ENCODE data around the gene ACCS.

ACCS gene

DNA sequence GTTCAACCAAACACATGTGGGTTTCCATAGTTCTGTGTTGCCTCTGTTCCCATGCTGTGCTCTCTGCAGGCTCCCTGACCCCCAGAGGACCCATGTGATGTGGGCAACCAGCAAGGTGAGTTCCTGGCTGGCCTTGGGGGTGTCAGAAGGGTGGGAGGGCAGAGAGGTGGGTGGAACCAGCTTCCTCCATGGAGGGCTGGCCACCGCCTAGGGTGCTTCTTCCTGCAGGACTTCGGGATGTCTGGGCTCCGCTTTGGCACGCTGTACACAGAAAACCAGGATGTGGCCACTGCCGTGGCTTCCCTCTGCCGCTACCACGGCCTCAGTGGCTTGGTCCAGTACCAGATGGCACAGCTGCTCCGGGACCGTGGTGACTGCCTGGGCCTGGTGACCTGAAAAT is 14.9 kb downstream of the ACCS start (continued):
- no peak for TF ChIP-seq KLF8 (tag by site-specific recombination; IDR thresholded peaks at IDR 0.05)

DNA sequence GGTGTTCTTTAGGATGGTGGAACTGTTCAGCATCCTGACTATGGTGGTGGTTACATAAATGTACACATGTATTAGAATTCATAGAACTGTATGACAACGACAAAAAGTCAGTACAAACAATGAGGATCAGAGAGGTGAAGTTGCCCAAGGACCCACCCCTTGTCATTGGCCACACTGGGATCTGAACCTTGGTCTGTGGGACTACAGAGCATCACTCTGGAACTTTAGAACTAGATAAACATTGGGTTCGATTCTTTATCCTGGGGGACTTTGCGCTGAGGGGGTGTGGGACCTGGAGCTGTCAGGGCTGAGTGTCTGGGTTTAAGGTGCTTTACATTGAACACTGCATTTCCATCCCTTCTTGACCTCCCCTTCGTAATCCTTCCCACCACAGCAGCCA is 16.6 kb downstream of the ACCS start:
- ChIA-PET POLR2A (no interaction called here), CTCF (interaction anchor here (0.9 to 8.4 kb wide), 2 partner anchors 12 to 137 kb away, joined by 3 to 64 read pairs; partner anchors contain the start of gene EXT2)
- Histone ChIP-seq H3K4me1 (ENCODE audit: control insufficient read depth, insufficient read depth, low read length) (no peaks in the 10 kb centered on the region), H3K4me3 (ENCODE audit: low read depth, low read length) (no peak overlapping the region), H3K36me3 (ENCODE audit: control insufficient read depth in 2 of 2, insufficient read depth in 1 of 2, low read length in 2 of 2) (no peaks in the 10 kb centered on the region), H3K9me3 (ENCODE audit: control insufficient read depth, insufficient read depth, low read depth, low read length) (no peaks in the 10 kb centered on the region), H3K27ac (ENCODE audit: extremely low read depth, low read depth, low read length) (no peak overlapping the region)
- no peak for TF ChIP-seq GLIS1 (tag by site-specific recombination; IDR thresholded peaks at IDR 0.05)
- no peak for TF ChIP-seq ZNF16 (tag by site-specific recombination; IDR thresholded peaks at IDR 0.05; ENCODE audit: low read depth)
- no peak for TF ChIP-seq ZNF677 (tag by site-specific recombination; IDR thresholded peaks at IDR 0.05)

DNA sequence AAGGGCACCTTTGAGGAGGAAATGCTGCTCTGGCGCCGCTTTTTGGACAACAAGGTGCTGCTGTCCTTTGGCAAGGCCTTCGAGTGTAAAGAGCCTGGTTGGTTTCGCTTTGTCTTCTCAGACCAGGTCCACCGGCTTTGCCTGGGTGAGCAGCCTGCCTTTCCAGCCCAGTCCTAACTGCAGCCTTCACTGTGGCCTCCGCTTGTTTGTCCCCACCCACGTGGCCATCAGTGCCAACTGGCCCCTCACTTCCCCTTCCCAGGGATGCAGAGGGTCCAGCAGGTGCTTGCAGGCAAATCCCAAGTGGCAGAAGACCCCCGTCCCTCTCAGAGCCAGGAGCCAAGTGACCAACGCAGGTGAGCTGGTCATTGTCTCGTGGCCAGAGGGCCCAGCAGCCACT is 17.4 kb downstream of the ACCS start:
- Histone ChIP-seq H3K4me1 (ENCODE audit: control insufficient read depth, insufficient read depth, low read length) (no peaks in the 10 kb centered on the region), H3K36me3 (ENCODE audit: control insufficient read depth in 2 of 2, insufficient read depth in 1 of 2, low read length in 2 of 2) (no peaks in the 10 kb centered on the region), H3K4me3 (ENCODE audit: low read depth, low read length) (no peak overlapping the region), H3K27ac (ENCODE audit: extremely low read depth, low read depth, low read length) (no peak overlapping the region), H3K9me3 (ENCODE audit: control insufficient read depth, insufficient read depth, low read depth, low read length) (no peaks in the 10 kb centered on the region)
- TF ChIP-seq SCRT1 (tag by site-specific recombination; IDR thresholded peaks at IDR 0.05; ENCODE audit: borderline replicate concordance) (no peak), ZNF501 (tag by site-specific recombination; IDR thresholded peaks at IDR 0.05) (no peak), ZNF202 (tag by site-specific recombination; IDR thresholded peaks at IDR 0.05; ENCODE audit: borderline replicate concordance) (no peak), ZBTB48 (tag by site-specific recombination; IDR thresholded peaks at IDR 0.05) (no peak), ZNF791 (tag by site-specific recombination; IDR thresholded peaks at IDR 0.05) (no peak), ZNF843 (tag by site-specific recombination; IDR thresholded peaks at IDR 0.05) (no peak), ZNF140 (tag by site-specific recombination; IDR thresholded peaks at IDR 0.05) (no peak), ZIC2 (tag by site-specific recombination; IDR thresholded peaks at IDR 0.05) (no peak), ZNF221 (tag by site-specific recombination; IDR thresholded peaks at IDR 0.05; ENCODE audit: borderline replicate concordance) (no peak), ZSCAN16 (tag by site-specific recombination; IDR thresholded peaks at IDR 0.05) (no peak)
- TF ChIP-seq, protein P1, sequence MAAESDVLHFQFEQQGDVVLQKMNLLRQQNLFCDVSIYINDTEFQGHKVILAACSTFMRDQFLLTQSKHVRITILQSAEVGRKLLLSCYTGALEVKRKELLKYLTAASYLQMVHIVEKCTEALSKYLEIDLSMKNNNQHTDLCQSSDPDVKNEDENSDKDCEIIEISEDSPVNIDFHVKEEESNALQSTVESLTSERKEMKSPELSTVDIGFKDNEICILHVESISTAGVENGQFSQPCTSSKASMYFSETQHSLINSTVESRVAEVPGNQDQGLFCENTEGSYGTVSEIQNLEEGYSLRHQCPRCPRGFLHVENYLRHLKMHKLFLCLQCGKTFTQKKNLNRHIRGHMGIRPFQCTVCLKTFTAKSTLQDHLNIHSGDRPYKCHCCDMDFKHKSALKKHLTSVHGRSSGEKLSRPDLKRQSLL (tag by site-specific recombination; IDR thresholded peaks at IDR 0.05) = no peak
- TF ChIP-seq, protein P2, sequence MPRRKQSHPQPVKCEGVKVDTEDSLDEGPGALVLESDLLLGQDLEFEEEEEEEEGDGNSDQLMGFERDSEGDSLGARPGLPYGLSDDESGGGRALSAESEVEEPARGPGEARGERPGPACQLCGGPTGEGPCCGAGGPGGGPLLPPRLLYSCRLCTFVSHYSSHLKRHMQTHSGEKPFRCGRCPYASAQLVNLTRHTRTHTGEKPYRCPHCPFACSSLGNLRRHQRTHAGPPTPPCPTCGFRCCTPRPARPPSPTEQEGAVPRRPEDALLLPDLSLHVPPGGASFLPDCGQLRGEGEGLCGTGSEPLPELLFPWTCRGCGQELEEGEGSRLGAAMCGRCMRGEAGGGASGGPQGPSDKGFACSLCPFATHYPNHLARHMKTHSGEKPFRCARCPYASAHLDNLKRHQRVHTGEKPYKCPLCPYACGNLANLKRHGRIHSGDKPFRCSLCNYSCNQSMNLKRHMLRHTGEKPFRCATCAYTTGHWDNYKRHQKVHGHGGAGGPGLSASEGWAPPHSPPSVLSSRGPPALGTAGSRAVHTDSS (tag by site-specific recombination; IDR thresholded peaks at IDR 0.05) = no peak
- TF ChIP-seq, protein P3, sequence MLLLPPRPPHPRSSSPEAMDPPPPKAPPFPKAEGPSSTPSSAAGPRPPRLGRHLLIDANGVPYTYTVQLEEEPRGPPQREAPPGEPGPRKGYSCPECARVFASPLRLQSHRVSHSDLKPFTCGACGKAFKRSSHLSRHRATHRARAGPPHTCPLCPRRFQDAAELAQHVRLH (tag by site-specific recombination; IDR thresholded peaks at IDR 0.05) = no peak
- TF ChIP-seq, protein P4, sequence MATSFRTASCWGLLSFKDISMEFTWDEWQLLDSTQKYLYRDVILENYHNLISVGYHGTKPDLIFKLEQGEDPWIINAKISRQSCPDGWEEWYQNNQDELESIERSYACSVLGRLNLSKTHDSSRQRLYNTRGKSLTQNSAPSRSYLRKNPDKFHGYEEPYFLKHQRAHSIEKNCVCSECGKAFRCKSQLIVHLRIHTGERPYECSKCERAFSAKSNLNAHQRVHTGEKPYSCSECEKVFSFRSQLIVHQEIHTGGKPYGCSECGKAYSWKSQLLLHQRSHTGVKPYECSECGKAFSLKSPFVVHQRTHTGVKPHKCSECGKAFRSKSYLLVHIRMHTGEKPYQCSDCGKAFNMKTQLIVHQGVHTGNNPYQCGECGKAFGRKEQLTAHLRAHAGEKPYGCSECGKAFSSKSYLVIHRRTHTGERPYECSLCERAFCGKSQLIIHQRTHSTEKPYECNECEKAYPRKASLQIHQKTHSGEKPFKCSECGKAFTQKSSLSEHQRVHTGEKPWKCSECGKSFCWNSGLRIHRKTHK (tag by site-specific recombination; IDR thresholded peaks at IDR 0.05) = no peak
- ChIA-PET POLR2A (no interaction called here), CTCF (interaction anchor here (0.9 to 8.4 kb wide), 2 partner anchors 11 to 138 kb away, joined by 3 to 64 read pairs; partner anchors contain the start of gene EXT2)

Data from HEK293 (cell line).